Sciatic nerve (tissue), 2 donors: Measurements from ENCODE around the gene SMURF1. TPM values are rescaled to one million over a fixed set of nuclear protein-coding genes. Genes with fewer than 3 reads are reported as not detected.
A peak's percentile ranks its signal among the peaks of the same experiment; 100 is the strongest.
"Not testable (repeated sequence)": the region's sequence is repeated elsewhere in the genome, so short reads cannot be mapped to it uniquely, and the experiment has no call there.

Experiments
- ATAC-seq: fragments of 200-7000 bp; cut with Tn5 transposase; one replicate; pipeline ENCODE4 v1.9.1; 2020; ENCODE audit warnings: mild to moderate bottlenecking, moderate library complexity
- DNase-seq: peaks from one replicate; pipeline ENCODE4 v3.0.0-alpha.2; 2020; ENCODE audit warnings: low spot score
- intact Hi-C: fragments of 100-400 bp; cut with DNase I; formaldehyde crosslinking; loops from one replicate; pipeline ENCODE4 v1.14.2; 2022
- total RNA-seq: library from RNA; stranded (reverse); fragmentation: NEBNext Ultra II Directional; extraction: Animal tissue kit (Norgen Biotek cat#: 25700); gene quantifications from one replicate; pipeline ENCODE4 v1.2.1, GENCODE V29; 2021
- donor health status: DM: no; HTN: no; CAD: no.
- donor health status: DM: no; HTN: no; CAD: no.

Gene SMURF1
- total RNA-seq, 1 donor from 2014 or later, result 37.0 TPM

DNA sequence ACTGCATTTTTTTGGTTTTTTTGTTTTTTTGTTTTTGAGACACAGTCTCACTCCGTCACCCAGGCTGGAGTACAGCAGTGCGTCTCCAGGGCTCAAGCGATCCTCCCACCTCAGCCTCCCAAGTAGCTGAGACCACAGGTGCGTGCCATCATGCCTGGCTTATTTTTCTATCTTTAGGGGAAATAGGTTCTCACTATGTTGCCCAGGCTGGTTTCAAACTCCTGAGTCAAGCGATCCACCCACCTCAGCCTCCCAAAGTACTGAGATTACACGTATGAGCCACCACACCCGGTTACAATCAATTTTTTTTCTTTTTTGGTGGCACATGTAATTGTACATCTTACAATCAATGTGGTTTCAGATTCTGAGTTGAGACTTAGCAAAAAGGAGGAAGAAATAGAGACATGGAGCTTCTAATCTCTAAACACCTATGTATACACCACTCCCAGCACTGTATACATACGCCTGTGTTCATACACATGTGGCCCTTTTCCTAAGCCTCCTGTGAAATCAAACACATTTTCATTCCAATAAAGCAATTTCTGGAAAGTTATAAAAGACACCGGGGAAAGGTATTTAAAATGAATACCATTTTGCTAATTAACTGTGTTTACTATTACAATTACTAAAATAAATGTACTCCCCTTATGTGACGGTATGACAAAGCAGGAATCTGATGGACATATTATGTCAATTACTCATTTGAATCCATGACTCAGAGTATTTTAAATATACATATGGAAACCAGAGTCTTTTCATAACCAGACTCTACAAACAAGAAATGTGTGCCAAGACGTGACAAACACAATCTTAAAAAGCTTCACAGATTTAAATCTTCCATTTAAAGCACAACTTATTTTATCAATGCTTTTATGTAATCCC lies 40.9 kb downstream of the SMURF1 start:
- ATAC-seq (no peak), DNase-seq (no peak)
- intact Hi-C loops, result no loop called here

DNA sequence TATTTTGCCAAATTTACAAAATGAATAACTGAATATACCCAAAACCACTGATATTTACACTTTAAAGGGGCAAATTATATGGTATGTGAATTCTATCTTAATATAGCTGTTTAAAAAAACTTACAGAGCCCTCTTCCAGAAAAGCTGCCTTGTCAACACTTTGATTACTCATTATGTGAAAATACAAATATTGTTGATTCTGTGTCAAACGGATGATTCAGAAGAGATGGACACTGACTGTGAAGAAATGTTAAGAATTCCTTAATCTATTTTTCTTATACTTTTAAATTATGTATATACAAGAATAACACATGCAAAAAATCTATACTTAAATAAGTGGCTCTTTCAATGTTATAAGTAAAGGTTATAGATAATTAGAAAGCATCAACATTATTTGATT lies 41.5 kb downstream of the SMURF1 start:
- DNase-seq, result no peak
- ATAC-seq, result no peak
- intact Hi-C loops, result no loop called here

DNA sequence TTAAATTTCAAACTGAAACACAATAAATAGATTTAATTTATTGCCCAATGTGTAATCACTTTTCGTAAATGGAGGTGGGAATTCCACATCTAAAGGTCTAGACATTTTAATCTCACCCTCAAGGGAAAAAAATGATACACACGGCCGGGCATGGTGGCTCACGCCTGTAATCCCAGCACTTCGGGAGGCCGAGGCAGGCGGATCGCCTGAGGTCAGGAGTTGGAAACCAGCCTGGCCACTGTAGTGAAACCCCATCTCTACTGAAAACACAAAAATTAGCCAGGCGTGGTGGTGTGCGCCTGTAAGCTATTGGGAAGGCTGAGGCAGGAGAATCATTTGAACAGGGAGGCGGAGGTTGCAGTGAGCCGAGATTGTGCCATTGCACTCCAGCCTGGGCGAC lies 42.4 kb downstream of the SMURF1 start:
- intact Hi-C loops, ATAC-seq, DNase-seq: not testable (repeated sequence)

DNA sequence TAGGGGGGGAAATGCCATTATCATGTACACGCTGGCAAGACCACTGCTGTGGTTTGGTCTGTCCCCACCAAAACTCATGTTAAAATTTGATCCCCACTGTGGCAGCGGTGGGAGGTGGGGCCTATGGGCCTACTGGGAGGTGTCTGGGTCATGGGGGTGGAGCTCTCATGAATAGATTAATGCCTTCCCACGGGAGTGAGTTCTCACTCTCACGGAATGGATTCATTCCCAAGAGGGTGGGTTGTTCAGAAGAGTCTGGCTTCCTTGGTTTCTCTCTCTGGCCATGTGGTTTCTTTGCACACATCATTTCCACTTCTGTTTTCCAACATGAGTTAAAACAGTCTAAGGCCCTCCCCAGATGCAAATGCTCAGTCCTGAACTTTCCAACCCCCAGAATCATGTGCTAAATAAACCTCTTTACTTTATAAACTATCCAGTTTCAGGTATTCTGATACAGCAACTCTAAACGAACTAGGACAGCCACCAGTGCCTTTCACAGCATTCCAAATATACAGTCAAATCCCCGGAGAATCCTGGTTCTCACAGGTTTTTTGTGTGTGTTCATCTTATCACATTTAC lies 44.3 kb downstream of the SMURF1 start:
- DNase-seq, result no peak
- no peak for ATAC-seq
- intact Hi-C loops, result no loop called here

DNA sequence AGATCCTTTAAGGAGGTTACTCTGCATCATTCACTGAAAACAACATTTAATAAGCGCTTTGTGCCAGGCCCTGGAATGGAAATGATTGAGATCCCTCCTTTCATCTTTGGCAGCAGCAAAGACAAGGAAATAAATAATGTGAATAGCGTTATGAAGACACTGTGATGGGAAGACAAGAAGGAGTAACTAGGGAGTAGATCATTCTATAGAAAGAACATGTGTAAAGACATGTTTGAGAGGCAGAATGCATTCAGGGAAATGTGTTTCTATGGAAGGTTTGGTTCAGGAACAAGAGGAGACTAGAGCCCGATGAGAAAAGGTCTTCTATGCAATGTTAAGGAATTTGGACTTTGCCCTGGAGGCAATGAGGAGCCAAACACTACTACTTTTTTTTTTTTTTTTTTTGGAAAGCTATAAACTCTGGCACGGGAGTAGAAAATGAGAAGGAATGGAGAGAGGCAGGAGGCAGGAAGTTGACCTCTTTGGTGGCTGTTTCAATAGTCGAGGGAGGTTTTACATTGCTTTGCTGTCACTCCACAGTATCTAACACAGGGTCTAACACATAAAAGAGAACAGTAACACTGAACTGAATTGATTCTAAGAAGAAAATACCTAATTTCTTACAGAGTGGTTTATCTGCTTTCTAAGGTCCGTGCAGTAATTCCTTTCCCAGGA lies 44.9 kb downstream of the SMURF1 start:
- intact Hi-C loops, result no loop called here
- ATAC-seq, result peak; percentile 31
- no peak for DNase-seq

DNA sequence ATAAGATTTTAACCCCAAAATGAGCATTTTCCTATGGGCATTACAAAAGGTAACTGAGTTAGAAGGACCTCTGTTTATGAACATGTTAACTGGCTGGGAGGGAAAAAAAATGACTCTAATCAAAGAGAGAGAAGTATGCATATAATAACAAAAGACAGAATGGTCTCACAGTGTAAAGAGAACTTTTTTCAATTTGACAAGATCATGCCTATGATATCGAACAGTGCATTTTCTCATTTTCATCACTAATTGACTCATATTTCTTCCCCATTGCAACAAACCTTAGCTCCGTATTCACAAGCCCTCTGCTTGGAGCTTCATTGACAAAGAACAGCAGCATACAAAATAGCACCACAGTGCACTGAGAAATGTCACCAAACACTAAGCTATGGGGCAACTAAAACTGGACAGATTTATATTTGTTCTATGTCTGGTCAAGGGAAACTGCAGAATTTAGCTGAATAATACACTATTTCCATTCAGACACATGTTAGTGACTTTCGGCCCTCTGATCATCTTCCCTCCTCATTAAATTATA lies 45.6 kb downstream of the SMURF1 start:
- ATAC-seq (no peak), DNase-seq (no peak)
- intact Hi-C loops, result no loop called here

DNA sequence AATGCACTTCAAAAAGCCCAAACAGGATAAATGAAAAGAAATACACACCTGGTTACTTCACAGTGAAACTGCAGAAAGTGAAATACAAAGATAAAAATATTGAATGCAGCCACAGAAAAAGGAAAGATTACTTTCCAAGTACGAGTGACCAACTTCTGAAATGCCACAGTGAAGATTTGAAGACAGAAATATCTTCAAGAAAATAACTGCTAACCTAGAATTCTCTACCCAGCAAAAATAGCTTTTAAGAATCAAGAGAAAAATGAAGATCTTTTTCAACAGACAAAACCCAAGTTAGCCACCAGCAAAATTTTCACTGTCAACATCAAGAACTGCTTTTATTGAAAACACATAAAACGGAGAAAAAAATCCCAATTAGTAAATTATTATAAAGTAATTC lies 46.2 kb downstream of the SMURF1 start:
- no peak for ATAC-seq
- intact Hi-C loops, result no loop called here
- no peak for DNase-seq

DNA sequence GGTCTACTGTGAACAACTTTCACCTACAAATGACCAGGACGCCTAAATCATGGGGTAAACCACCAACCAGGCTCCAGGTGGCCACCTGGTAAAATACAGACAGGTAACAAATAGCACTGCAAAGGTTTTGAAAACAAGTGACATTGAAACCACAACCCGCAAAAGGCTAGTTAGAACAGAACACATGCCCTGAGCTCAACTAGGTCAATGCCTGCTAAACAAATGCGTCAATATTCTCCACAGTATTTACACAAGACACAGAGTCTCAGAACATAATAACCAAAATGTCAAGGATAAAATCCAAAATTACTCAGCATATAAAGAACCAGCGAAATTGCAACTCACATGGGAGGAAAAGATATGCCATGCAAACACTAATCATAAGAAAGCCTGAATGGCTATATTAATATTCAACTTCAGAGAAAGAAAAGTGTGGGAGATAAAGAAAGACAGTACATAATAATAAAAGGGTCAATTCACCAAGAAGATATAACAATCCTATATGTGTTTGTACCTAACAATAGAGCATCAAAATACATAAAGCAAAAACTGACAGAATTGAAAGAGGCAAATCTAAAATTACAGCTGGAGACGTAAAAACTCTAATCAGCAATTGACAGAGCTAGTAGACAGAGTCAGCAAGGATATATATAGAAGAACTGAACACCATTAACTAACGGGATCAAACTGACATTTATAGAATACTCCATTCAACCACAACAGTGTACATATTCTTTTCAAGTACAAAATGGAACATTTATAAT lies 47.6 kb downstream of the SMURF1 start:
- ATAC-seq (peak; percentile 91), DNase-seq (no peak)
- intact Hi-C loops, result no loop called here

DNA sequence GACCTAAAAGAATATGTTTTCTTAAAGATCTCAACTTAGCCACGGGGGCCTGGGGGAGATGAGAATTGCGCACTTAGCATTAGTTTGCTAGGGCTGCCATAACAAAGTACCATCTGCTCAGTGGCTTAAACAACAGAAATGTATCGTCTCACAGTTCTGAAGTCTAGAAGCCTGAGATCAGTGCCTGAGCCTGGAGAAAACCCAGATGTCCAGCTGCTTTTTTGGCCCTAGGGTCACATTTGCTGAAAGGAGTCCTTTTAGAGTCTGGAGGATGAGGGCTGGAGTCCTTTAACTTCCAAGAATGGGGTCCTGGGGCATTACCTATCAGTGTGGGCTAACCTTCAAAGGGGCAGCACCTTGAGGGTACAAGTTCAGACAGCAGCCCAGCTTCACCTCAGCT lies 48.2 kb downstream of the SMURF1 start:
- intact Hi-C loops, result no loop called here
- no peak for DNase-seq
- peak; percentile 73 for ATAC-seq

DNA sequence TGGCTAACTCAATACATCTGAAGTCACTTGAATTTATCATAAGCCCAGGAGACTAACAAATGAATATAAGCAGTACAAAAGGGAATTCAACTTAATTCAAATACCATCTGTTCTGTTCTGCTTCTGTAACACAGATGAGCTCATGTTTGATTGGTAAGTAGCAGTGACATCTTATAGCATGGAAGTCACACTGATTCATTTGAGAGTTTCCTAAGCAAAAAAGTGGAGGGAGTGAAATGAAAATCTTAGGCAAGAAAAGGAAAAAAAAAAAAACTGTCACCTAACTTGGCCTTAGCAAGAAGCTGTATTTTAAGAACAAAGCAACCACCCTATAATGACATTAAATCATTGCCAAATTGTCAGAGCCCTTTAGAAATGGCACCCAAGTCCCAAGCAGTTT lies 49.5 kb downstream of the SMURF1 start:
- no peak for DNase-seq
- intact Hi-C loops, result no loop called here
- ATAC-seq, result no peak

DNA sequence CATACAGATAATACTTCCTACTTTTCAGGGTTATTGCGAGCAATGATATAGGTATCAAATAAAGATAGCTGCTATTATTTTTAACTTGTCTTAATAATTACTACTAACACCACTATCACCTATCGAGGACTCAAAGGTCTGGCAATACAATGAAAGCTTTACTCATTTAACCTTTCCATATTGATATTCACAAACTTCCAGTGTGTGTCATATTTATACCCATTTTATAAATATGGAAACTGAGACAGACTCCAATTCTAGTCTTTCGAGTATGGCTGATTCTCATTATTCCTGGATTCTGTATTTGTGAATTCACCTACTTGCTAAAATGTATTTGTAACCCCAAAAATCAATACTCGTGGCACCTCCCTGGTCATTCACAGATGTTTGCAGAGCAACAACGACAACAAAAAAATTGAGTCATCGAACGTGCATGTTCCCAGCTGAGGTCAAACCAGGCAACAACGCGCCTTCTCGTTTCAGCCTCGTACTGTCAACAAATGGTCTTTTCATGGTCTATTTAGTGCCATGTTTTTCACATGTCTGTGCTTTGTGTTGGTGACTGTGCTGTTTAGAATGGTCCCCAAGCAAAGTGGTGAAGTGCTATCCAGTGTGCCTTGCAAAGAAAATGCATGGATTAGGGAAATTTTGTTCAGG lies 51.7 kb downstream of the SMURF1 start:
- no peak for DNase-seq
- intact Hi-C loops, result no loop called here
- peak; percentile 42 for ATAC-seq

DNA sequence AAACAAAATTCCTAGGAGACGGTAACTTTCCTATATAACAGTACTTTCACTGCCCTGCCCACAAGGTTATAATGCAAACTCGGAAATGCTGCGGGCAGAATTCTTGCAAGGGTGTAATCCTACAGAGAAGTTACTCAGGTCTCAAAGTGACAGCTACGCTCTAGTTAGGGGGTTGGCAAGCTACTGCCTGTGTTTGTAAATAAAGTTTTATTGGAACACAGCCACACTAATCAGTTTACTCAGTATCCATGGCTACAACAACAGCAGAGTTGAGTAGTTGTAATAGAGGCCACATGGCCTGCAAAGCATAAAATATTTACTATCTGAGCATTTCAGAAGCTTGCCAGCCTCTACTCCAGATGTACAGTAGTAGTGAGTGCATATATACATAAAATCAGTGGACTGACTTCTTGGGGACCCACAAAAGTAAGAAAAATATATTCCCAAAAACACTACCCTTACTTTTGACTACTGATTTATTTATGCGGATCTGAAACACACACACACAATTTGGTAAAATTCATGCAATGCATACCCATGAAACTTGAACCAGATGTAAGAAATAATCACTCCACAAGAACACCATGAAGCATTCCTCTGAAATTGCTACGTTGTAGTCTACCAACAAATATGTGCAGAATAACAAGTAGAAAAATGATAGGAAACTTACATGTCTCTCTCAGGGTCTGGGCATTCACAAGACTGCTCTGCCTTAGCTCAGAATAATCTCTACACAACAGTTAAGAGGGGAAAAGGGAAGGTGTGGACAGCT lies 53.0 kb downstream of the SMURF1 start:
- DNase-seq (no peak), ATAC-seq (no peak)
- intact Hi-C loops, result no loop called here

DNA sequence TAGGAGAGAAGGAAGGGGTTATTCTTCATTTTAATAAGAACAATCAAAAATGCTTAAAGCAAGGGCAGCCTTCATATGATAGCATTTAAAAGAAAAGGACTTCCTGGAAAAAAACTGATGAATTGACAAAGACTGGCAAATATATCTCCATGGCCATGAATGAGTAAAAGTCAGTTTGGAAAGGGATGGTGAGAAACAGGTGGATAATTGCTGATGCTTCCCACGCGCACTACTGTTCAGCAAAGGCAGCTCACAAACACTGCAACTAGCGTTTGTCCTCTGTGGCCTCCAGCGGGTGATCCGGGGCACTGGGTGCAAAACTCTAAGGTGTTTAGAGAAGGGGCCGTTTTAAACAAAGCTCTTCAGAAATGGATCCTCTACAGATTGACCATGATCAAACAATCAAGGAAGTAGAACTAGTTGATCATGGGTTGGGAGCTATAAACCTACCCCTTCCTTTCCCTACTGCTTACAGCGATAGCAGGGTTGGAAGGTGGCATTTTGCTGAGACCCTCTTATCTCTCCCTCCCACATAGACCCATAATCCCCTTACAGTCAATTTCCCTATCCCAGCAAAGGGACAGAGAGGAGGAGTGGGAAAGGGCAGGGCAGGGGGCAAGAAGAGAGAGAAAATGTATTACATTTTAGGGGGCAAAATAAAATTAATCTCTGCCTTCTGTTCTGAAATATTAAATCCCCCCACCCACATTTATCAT lies 53.8 kb downstream of the SMURF1 start:
- ATAC-seq (no peak), DNase-seq (no peak)
- intact Hi-C loops, result no loop called here

DNA sequence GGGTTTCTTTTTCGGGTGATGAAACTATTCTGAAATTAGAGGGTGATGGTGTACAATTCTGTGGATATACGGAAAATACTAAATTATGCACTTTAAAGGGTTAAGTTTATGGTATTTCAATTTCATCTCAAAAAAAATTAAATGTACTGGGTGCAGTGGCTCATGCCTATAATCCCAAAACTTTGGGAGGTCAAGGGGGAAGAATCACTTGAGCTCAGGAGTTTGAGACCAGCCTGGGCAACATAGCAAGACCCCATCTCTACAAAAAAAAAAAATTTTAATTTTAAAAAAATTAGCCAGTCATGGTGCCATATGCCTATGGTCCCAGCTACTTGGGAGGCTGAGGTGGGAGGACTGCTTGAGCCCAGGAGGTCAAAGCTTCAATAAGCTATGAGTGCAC lies 57.0 kb downstream of the SMURF1 start:
- intact Hi-C loops, result no loop called here
- no peak for ATAC-seq
- no peak for DNase-seq

DNA sequence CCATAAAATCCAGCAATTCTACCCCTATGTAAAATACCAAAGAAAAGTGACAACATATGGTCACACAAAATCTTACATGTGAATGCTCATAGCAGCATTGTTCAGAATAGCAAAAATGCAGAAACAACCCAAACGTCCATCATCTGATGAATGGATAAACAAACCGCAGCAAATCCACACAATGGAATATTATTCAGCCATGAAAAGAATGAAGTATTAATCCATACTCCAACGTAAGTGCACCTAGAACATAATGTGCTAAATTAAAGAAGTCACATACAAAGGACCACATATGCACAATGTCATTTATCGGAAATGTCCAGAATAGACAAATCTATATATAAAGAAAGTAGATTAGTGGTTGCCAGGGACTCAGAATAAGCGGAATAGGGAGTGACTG lies 57.4 kb downstream of the SMURF1 start:
- DNase-seq (no peak), ATAC-seq (no peak)
- intact Hi-C loops, result no loop called here

DNA sequence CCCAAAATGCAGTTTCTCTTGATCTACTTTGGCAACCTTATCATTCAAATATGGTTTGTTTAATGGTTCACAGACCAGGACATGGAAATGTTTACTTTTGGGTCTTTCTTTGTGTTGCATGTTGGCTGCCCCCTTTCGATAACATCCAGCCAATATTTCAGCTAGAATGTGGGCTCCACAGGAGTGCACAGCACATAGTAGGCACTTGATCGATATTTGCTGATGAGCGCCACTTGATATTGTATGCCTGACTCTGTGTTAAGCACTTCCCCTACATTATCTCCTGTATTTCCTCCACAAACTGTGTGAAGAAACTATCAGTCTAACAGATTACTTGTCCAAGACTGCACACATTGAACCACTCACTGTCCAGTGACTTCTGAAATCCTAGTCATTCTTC lies 60.2 kb downstream of the SMURF1 start:
- DNase-seq, result no peak
- intact Hi-C loops, result no loop called here
- ATAC-seq, result no peak

DNA sequence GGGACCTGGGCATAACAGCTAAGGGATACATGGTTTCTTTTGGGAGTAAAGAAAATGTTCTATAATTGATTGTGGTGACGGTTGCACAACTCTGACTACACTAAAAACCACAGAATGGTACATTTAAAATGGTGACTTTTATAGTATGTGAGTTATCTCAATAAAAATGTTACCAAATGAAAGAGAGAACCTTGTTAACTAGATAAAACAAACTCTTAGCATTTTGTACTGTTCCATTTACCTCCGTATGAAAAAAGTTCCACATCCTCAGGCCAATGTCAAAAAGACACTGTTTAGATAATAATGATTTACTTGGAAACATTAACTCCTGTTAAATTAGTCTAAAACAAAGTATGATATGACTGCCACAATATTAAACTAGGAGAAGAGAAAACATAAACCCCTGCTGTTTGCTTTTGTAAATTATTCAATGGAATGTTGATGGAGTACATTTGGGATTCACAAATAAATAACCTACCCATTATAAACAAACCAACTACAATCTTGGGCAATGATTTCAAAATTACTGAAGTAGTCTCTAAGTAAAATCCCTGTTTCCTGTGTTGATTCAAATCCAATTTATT lies 60.7 kb downstream of the SMURF1 start:
- intact Hi-C loops, result no loop called here
- no peak for DNase-seq
- no peak for ATAC-seq
